TTC549 (cell line): ENCODE measurements around the gene PLXNC1.

Experiments used
- FAIRE-seq: peaks from 2 replicates; lab custom pipeline; 2012; peaks lifted over from hg19 to GRCh38; lab: Jason Lieb, UNC

PLXNC1 gene

DNA sequence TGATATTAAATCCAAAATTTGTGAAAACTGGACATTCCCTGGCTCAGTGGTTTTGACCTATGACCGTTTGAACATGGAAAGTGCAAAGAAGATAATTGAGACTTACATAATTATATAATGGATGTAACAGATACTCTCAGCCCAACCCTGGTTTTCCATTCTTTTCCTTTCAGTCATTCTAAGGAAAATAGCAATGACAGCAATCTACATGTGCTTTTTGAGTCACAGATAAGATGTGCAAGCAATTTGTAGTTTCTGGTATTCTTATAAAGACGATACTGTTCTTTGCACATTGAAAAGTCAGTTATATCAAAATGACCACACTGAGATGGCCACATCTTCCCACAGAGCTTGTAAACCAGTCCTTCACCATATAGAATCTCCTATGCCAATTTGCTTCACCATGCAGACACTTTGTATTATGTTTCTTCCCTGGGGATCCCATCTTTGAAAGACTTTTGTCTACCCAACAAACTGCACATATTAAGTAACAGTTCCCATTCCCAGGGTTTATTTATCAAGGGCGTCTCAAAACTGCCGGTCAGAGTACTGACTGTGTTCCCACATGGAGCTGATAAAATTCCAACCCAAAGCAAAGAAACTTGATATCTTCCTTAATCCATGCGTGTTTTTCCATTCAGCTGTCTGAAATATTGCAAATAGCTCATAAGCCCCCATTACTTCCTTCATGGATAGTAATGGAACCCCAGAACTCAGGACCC lies 34.8 kb downstream of the PLXNC1 start:
- no peak for FAIRE-seq

DNA sequence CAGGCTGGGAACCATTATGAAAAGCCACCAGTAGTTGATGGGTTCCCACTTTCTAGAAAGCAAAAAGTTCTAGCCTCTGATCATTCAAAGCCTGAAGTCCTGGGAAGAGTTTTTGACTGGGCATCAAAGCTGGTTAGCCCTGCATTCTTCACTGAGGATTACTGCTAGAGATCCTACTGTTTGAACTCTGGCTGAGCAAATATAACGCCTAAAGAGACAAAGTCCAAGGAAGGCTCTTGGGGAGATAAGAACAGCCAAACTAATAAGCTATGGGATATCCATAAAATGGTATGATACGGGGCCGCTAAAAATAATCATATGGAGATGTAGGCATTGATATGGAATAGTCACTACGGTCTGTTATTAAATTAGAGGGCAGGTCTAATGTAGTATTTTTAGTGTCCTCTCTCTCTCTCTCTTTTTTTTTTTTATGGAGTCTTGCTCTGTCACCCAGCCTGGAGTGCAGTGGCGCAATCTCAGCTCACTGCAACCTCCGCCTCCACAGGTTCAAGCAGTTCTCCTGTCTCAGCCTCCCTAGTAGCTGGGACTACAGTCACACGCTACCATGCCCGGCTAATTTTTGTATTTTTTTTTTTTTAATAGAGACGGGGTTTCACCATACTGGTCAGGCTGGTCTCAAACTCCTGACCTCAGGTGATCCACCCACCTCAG lies 35.5 kb downstream of the PLXNC1 start:
- no peak for FAIRE-seq

DNA sequence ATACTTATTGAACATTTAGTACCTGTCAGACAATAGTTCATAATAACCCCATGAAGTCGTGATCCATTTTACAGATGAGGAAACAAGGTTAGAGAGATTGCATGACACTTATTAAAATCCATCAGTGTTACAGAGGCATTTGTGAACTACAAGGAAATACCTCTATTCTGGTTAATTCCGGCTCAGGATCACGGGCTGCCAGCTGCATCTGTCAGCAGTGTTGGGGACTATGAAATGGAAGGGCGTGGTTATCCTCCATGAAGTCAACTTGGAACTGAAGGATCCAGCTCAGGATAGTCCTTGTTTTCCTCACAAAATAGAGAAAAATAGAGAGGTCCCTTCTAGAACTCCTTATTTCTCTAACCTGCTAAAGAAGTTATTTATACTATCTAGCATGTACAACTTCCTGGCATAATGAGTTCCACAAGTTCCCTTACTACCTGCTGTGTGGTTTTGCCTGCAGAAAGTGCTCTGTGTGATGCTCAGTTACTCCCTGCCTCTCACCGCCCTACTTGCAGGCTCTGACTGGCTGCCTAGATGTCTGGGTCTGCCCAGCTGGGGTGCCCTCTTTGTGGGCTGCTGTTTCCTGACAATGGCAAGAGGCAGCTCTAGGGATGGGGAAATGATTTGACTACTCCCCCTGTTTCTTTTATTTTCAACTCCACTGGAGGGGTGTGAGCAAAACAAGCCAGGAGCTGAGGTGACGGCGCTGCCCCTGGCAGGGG lies 36.8 kb downstream of the PLXNC1 start:
- no peak for FAIRE-seq

DNA sequence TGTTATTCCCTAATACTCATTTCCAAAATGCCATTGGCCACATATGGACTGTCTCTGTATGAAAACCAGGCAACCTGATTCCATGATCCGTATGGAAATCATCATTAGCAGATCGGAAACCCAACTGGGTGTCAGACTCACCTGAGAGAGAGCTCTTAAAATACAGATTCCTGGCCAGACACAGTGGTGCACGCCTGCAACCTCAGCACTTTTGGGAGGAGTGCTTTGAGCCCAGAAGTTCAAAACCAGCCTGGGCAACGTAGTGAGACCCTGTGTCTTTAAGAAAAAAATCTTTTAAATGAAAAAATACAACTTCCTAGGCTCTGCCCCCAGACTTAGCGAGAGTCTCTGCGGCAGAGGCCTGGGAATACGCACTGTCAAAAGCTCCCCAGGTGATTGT lies 37.4 kb downstream of the PLXNC1 start:
- no peak for FAIRE-seq

DNA sequence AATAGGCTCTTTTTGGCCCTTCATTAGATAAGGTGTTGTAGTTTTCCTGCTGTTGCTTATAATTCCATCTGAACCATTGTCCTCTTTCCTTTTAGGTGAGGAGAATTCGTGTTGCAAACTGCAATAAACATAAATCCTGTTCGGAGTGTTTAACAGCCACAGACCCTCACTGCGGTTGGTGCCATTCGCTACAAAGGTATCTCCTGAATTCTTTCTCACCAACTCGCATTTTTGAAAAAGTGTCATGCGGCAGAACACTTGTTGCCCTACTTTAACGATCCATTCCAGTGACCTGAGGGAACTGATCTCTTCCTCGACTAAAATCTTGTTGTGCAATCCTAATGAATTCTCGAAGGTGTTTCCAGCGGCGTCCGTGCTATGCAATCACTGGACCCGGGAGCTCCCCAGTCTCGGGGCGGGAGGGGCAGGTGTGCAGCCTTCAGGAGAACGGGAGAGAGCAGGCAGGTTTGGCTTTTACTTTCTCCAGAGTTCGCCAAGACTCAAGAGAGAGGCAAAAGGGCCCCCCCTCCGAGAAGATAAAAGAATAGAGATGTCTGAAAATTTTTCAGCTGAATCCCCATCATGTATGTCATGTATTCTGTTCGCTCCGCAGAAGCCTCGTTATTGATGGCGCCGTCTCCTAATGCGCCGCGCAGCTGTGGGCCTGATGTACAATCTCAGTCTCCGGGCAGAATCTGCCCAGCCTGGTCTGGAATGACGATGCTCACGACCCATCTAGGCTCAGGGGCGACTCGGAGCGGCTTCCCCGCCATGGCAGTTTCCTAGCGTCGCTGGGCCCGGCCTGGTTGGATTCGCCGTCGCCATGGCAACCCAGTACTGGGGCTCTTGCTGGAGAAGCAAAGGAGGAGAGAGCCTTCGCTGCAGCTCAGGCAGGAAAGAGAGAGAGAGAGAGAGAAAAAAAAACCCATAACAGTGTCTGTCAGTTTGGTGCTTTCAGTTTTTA lies 38.2 kb downstream of the PLXNC1 start:
- FAIRE-seq = no peak

DNA sequence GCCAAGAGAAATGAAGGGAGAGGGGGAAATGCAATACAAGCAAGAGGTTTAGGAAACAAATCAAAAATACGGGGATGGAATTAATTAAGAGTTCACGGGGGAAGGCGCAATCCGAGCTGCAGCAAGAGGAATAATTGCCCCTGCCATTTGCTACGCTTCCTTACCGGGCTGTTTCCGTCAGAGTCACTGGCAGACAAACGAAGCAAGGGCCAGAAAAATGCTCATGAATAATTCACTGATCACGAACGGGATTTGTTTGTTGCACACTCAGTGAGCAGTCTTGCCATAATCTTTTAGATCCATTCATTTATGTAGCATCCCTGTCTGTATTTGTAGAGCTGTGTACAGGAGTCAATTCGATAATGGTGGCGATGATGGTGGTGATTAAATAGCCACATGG lies 39.0 kb downstream of the PLXNC1 start:
- no peak for FAIRE-seq

DNA sequence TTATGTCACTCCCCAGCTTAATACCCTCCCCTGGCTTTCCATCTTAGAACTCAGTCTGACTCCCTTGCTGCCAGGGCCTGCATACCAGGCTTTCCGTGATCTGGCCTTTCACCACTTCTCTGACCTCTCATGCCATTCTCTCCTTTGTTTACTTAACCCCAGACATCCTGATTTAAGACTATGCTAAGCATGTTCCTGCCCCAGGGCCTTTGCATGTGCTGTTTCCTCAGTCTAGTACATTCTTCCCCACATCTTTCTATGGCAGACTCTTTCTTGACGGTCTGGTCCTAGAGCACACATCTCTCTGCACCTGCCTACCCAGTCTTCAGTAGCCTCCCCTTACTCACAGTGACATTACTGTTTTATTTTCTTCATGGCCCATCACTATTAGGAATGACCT lies 42.2 kb downstream of the PLXNC1 start:
- no peak for FAIRE-seq

DNA sequence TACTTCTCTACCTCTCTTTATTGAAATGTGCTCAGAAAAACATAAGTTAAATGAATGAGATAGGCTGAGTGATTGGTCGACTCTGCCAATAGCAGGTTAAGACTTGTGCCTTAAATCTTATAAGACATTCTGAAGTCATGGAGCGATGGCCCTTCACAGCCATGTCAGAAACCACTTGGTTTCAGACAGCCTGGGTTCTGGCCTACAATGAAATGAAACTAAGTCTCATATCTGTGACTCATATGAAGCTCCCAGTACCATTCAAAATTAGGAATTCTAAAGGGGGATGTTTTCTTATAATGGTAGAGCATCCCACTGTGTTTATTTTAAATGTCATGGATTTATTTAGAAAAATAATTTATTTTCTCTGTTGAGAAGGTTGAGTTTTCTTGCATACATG lies 42.6 kb downstream of the PLXNC1 start:
- no peak for FAIRE-seq

DNA sequence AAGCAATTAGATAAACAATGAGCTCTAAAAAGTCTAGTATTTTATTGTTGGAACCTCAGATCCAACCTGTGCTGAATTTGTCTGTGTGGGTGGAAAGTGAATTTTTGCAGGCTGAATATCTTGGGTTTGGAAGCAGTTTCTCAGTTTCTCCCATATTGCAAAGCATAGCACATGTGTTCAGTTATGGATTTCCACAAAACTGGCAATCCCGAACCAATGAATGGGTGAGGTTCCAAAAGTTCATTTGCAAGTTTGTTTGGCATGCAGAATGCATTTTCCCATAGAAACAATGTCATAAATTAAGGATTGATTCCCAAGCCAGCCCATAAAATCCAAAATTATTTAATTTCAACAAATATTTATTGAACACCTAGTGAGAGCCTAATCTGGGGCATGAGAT lies 43.4 kb downstream of the PLXNC1 start:
- no peak for FAIRE-seq

DNA sequence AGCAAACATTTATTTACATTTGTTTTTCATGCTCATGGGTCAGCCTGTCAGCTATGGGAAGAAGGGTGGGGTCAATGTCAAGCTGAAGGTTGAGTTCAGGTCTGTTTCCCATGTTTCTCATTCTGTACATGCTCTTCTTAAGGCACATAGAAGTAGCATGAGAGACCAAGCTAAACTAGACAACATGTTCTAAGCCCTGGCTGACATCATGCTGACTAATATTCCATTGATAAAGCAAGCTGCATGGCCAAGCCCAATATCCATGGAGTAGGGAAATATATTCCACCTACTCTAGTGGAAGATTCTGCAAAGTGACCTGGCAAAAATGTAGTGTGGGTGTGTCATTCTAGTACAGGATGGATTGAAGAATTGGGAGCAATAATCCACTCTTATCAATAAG lies 44.1 kb downstream of the PLXNC1 start:
- no peak for FAIRE-seq

DNA sequence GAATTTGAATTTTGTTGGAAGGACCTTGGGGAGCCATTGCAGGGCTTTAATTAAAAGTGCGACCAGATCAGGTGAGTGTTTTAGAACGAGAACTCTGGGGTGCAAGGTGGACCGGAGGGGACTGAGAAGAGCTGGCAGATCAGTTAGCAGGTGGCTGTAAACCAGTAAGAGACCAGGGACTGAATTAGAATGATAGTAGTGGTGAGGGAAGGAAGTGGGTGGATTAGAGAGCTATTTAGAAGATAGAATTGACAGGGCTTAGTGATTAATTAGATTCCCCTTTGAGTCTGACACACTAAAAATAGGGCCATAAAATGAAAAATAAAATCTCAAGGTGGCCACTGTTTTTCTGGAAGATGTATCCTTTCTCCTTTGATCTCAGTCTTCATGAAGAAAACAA lies 44.8 kb downstream of the PLXNC1 start:
- no peak for FAIRE-seq

DNA sequence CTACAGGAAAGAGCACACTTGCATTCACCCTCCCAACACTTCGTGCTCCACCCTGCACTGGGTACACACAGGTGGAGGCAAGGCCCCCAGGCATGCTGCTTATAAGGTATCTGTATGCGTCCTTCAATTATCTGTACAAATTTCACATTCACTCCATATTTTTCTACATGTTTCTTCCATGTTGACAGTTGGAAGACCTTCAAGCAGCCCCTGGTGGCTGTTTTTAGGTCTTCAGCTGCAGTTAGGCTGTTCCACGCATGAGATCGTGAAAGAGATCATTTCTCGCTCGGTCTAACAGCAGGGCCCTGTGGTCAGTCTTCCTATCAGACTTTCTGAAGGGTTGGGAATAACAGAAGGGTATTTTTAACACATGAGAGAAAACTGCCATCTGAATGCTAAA lies 47.1 kb downstream of the PLXNC1 start:
- no peak for FAIRE-seq

DNA sequence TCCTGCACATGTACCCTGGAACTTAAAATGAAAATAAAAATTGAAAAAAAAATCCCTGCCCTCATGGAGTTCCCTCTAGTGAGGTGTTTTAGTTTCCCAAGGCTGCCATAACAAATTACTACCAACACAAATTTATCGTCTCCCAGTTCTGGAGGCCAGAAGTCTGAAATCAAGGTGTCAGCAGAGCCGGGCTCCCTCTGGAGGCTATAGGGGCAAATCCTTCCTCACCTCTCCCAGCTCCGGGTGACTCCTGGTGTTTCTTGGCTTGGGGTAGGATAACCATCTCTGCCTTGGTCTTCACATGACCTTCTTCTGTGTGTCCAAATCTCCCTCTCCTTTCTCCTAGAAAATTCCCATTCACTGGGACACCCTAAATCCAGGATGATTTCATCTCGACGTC lies 50.1 kb downstream of the PLXNC1 start:
- FAIRE-seq = no peak

DNA sequence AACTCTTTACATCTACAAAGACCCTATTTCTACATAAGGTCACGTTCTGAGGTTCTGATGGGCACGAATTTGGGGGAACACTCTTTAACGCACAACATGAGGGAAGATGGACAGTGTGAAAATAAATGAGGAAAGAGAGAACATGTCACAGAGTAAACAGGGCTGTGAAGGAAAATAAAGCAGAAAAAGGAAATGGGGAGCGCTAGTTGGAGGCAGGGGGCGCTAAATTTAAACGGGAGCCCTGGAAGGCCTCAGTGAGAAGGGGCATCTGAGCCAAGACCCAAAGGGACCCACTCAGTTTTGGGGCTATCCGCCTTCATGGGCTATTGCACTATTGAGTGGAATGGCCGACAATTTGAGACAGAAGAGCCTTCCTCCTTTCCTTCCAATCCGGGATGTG lies 50.5 kb downstream of the PLXNC1 start:
- FAIRE-seq = no peak

DNA sequence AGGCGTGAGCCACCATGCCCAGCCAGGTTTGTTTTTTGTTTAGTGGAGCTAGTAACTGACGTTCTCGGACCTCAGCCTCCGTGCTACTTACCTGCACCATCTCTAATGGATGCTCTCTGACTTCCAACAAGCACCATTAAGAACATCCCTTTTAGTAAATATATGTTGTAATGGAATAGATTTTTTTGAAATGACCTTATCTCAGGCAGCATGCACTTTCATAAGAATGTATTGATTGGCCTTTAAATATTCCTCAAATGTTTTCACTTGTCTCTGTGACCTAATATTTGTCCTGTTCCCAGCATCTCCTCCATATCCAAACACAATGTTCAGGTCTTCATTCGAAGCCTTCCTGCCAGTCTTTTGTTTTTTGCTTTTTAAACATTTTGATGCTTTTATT lies 51.7 kb downstream of the PLXNC1 start:
- FAIRE-seq = no peak

DNA sequence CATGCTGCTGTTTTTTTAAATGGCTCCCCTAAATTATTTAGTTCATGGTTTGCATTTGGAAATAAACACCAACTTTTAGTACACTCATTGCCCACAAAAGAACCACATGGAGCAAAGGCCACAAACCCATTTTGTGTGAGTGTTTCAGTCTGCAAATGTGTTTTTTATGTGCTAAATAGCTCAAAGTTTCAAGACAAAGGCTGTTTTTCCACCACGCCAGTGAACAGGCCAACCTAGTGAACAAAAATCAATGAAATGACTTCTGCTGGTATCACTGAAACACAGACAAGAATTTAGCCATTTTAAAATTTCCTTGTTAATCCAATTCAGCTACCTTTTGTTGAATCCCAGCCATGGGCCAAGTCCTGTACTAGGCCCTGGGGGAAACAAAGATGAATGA lies 52.3 kb downstream of the PLXNC1 start:
- no peak for FAIRE-seq

DNA sequence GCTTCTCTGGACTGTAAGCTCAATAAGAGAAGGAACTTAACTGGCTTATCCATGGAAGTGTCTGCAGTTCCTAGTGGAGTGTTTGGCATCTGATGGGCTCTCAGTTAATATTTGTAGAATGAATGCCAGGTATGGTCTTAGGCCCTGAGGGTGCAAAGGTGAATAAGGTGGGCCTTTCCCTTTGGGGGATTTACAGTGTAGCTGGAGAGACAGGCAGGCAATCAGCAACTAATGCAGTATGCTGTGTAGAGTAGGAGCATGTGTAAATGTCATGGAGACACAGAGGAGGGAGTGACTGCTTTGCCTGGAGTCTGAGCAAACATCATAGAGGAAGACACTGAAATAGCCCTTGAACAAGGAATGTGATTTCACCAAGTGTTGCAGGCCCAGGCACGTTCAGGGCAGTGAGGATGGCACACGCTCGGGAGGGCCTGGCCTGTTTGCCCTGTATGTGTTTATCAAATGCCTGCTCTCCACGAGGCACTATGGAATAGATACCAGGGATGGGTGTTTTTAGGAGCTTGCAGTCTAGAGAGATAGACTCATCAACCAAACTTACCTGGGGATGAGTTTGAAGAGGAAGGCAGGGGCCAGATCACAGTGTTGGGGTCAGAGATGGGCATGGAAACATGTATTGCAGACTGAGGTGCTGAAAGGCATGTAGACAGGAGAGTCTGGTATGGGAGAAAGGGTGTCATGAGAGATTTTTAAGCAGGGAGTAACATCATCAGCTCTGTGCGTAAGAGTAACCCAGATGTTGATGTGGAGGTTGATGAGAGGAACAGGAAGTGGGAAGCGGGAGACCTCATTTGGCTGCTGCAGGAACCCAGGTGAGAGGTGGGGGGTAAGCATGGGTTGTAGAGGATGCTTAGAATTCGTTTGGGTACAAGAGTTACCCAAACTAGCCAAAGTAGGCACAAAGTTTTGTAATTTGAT lies 54.1 kb downstream of the PLXNC1 start:
- FAIRE-seq = no peak

DNA sequence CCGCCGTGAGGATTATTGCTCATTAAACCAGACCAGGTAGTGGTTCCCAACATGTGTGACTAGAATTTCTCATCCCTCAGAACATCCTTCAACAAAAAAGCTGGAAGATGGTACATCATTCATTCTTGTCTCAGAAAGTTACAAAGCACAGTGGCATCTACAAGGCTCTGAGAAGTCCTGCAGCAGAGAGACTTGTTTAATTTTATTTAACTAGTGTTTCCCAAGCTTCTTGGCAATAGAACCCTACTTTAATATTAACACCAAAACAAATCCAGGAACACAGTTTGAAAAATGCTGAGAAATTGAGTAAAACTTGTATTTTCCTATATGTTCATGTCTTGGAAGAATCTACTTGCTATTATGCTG lies 54.8 kb downstream of the PLXNC1 start:
- FAIRE-seq = no peak

DNA sequence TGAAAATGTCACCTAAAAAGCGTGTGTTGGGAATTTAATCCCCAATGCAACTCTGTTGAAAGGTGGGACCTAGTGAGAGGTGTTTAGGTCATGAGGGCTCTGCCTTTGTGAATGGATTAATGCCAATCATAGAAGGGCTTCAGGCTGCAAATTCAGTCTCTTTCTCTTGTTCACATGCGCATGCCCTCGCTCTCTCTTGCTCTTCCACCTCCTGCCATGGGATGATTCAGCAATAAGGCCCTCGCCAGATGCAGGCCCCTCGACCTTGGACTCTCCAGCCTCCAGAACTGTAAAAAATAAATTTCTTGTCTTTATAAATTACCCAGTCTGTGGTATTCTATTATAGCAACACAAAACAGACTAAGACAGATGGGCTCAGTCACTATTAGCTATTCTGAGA lies 55.4 kb downstream of the PLXNC1 start:
- no peak for FAIRE-seq

DNA sequence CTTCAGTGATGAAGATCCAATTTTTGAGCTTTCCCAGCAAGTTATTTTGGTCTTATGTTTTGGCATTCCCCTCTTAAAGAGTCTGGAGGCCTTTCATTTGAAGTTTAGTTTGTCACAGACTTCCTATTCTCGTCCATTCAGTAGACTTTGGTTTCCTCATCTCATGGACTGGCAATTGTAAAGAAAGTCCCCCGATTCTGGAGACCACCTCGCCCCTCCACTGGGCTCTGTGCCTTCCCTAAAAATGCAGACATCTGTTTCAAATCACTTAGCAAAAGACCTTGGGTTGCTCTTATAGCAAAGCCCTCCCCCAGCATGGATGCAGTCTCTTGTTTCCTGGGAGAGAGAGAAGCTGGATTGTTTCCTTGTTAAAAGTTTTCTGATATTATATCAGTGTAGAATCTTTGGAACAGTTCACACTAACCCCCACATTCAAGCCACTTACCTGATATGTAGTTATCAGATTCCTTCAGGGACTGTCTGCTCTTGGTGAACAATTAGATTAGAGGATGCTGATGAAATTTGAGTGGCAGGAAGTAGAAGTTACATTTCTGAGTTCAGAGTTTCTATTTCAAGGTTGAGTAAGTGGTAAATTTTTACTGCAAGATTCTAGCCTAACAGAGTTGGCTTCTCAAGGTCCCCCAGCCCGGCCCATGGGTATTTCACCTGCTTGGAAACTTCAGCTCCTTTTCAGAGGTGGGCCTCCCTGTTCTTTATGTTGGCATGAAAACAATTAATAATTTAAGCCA lies 56.3 kb downstream of the PLXNC1 start:
- no peak for FAIRE-seq

DNA sequence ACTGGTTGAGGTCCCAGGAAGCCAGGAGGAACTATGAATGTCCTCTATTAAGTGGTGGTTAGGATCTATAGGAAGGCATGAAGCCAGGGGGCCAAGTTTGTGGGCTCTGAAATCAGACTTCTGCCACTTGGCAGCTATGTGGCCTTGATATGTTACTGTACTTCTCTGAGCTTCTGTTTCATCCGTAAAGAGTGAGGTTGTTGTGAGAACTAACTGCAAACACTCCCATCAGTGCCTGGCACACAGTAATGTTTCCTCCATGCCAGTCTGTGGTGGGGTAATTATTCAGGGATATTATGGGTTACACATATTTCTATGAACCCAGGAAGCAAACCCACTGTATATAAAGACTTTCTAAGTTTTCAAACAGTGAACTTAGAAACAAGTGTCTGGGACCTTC lies 57.4 kb downstream of the PLXNC1 start:
- no peak for FAIRE-seq
